Activated T-cell treated with anti-CD3 and anti-CD28 coated beads, Interleukin-2, amount 50 U/mL, for 24 hours (primary cell): ENCODE data around the gene LBHD2.
A peak's percentile ranks its signal among the peaks of the same experiment; 100 is the strongest.

Experiments
- DNase-seq: peaks from one replicate; pipeline ENCODE4 v3.0.0-alpha.2; 2020
- H3K27ac Mint-ChIP-seq: 2 replicates; pipeline ENCODE4 v1.8.0; 2020; ENCODE audit warnings: mild to moderate bottlenecking, mixed read lengths
- H3K27me3 Mint-ChIP-seq: 2 replicates; pipeline ENCODE4 v1.8.0; 2020; ENCODE audit warnings: mixed read lengths
- H3K36me3 Mint-ChIP-seq: 2 replicates; pipeline ENCODE4 v1.8.0; 2020; ENCODE audit warnings: low read depth, mixed read lengths
- H3K4me1 Mint-ChIP-seq: 2 replicates; pipeline ENCODE4 v1.8.0; 2020; ENCODE audit warnings: low read depth, mixed read lengths
- H3K4me3 Mint-ChIP-seq: 2 replicates; pipeline ENCODE4 v1.8.0; 2020; ENCODE audit warnings: mild to moderate bottlenecking, moderate library complexity, mixed read lengths
- H3K9me3 Mint-ChIP-seq: 2 replicates; pipeline ENCODE4 v1.8.0; 2020; ENCODE audit warnings: mixed read lengths

Gene LBHD2

GRCh38 chr14:103123634-103124500 is 39.9 kb downstream of the LBHD2 start:
- Mint-ChIP-seq H3K27ac (no peak overlapping the region), H3K4me3 (peak overlapping the region; percentile 18), H3K9me3 (no peaks in the 10 kb centered on the region), H3K36me3 (no peaks in the 10 kb centered on the region), H3K27me3 (peaks cover 44% of the 10 kb centered on the region), H3K4me1 (peaks cover 2% of the 10 kb centered on the region)
- DNase-seq = no peak

DNA sequence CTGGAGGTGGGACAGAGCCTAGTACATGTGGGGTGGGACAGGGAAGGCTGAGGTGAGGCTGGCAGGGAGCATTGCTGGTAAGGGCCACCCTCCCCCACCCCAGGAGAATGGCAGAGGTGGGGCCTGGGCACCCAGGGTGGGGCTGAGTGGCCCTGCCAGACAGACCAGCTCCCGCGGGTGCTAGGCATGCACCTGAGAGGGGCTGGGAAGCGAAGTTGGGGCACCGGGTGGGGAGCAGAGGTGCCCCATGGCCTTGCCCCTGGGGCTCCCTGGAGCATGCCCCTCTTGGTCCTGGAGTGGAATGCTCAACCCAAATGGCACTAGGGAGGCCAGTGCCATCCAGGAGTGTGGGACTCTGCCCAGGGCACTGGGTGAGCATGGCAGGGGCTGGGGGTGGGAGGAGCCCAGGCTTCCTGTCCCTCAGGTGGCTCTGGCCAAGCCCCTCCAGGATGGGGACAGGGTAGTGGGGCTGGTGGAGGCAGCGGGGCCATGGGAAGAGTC is 40.5 kb downstream of the LBHD2 start:
- Mint-ChIP-seq H3K27me3 (peaks cover 43% of the 10 kb centered on the region), H3K27ac (no peak overlapping the region), H3K4me3 (no peak overlapping the region), H3K9me3 (no peaks in the 10 kb centered on the region), H3K4me1 (peaks cover 2% of the 10 kb centered on the region), H3K36me3 (no peaks in the 10 kb centered on the region)
- DNase-seq = no peak

GRCh38 chr14:103125098-103126070 is 41.4 kb downstream of the LBHD2 start:
- Mint-ChIP-seq H3K27ac (no peak overlapping the region), H3K9me3 (no peaks in the 10 kb centered on the region), H3K36me3 (no peaks in the 10 kb centered on the region), H3K27me3 (peaks cover 34% of the 10 kb centered on the region), H3K4me3 (no peak overlapping the region), H3K4me1 (peaks cover 2% of the 10 kb centered on the region)
- DNase-seq = no peak

GRCh38 chr14:103126088-103126872 is 42.3 kb downstream of the LBHD2 start:
- Mint-ChIP-seq H3K27ac (no peak overlapping the region), H3K36me3 (no peaks in the 10 kb centered on the region), H3K4me1 (peaks cover 2% of the 10 kb centered on the region), H3K27me3 (peaks cover 33% of the 10 kb centered on the region), H3K4me3 (no peak overlapping the region), H3K9me3 (no peaks in the 10 kb centered on the region)
- DNase-seq = no peak

DNA sequence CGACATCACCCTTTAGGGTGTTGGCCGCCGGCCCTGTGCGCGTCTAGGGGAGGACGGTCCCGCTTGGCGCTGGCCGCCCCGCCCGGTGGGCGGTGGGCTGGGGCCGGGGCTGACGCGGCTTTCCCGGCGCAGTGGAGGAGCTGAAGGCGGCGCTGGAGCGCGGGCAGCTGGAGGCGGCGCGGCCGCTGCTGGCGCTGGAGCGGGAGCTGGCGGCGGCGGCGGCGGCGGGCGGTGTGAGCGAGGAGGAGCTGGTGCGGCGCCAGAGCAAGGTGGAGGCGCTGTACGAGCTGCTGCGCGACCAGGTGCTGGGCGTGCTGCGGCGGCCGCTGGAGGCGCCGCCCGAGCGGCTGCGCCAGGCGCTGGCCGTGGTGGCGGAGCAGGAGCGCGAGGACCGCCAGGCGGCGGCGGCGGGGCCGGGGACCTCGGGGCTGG is 42.9 kb downstream of the LBHD2 start:
- Mint-ChIP-seq H3K4me1 (peaks cover 2% of the 10 kb centered on the region), H3K9me3 (no peaks in the 10 kb centered on the region), H3K4me3 (no peak overlapping the region), H3K27me3 (peaks cover 29% of the 10 kb centered on the region), H3K36me3 (no peaks in the 10 kb centered on the region), H3K27ac (no peak overlapping the region)
- DNase-seq = no peak

DNA sequence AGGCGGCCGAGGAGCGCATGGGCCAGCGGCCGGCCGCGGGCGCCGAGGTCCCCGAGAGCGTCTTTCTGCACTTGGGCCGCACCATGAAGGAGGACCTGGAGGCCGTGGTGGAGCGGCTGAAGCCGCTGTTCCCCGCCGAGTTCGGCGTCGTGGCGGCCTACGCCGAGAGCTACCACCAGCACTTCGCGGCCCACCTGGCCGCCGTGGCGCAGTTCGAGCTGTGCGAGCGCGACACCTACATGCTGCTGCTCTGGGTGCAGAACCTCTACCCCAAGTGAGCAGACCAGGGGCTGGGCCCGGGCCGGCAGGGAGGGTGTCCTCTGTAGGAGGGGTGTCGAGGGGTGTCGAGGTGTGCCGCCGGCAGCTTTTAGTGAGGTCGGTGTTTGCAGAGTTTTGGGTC is 43.3 kb downstream of the LBHD2 start:
- H3K27ac Mint-ChIP-seq = no peak overlapping the region
- no peaks in the 10 kb centered on the region for H3K36me3 Mint-ChIP-seq
- no peaks in the 10 kb centered on the region for H3K4me1 Mint-ChIP-seq
- DNase-seq = no peak
- no peak overlapping the region for H3K4me3 Mint-ChIP-seq
- peaks cover 24% of the 10 kb centered on the region for H3K27me3 Mint-ChIP-seq
- no peaks in the 10 kb centered on the region for H3K9me3 Mint-ChIP-seq

DNA sequence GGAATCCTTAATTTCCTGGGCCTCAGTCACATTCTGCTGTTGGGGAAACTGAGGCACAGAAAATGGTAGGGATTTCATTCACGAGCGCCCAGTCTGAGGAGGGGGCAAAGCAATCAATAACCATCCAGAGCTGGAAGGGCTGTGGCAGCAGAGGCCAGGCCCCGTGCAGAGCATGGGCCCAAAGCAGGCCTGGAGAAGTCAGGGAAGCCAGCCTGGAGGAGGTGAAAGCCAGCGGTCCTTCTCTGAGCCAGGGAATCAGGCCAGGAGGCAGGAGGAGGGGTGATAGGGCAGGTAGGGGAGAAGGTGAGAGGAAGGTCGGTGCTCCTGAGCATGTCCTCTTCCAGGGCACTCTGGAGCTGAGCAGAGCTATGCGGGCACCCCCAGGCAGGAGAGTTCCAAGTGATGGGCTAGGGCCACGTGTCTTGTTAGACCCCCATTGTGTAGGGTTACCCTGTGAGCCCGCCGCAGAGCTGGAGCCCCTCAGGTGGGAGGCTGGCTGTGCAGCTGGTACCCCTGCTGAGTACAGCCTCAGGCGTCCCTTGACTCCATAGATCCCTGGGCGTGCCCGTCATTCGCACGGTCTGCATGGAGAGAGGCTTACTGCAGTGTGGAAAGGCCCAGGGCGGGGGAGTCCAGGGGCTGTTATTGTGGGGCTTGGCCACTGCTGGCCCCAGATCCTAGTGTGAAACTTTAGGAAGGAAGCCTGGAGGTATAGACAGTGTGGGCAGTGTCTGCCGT is 44.0 kb downstream of the LBHD2 start:
- Mint-ChIP-seq H3K4me1 (no peaks in the 10 kb centered on the region), H3K4me3 (no peak overlapping the region), H3K36me3 (no peaks in the 10 kb centered on the region), H3K9me3 (no peaks in the 10 kb centered on the region), H3K27ac (no peak overlapping the region), H3K27me3 (peaks cover 17% of the 10 kb centered on the region)
- DNase-seq = no peak

DNA sequence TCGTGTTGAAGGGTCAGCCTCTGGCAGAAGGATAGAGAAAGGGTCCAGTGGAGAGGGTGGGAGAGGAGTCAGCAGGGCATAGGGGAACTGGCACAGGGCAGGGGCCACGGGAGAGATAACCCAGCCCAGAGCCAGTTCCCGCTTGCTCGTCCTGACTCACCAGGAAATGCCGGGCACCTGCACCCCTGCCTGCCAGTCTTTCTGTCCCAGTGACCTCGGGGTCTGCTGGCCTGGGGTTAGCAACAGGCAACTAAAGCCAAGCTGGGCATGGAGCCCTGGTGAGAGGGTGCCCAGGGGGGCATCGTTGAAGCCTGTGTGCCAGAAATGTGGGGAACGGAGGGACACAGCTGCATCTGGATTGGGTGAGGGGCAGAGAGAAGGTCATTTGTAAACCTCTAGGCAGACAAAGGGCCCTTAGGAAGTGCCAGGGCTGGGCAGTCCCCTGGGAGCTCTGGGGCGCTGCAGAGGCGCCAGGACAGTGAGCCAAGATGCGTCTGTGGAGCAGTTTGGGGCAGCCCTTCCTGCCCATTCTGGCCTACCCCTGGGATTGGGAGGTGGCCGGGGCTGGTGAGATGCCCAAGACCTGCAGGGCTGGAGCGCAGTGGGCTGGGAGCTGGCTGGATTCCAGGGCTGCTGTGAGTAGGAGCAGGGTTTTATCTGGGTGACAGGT is 44.8 kb downstream of the LBHD2 start:
- Mint-ChIP-seq H3K27ac (no peak overlapping the region), H3K4me1 (no peaks in the 10 kb centered on the region), H3K36me3 (no peaks in the 10 kb centered on the region), H3K9me3 (no peaks in the 10 kb centered on the region), H3K4me3 (no peak overlapping the region), H3K27me3 (peaks cover 16% of the 10 kb centered on the region)
- no peak for DNase-seq

GRCh38 chr14:103129301-103130016 is 45.4 kb downstream of the LBHD2 start:
- Mint-ChIP-seq H3K9me3 (no peaks in the 10 kb centered on the region), H3K27ac (no peak overlapping the region), H3K27me3 (peaks cover 9% of the 10 kb centered on the region), H3K4me3 (no peak overlapping the region), H3K4me1 (no peaks in the 10 kb centered on the region), H3K36me3 (no peaks in the 10 kb centered on the region)
- no peak for DNase-seq

- Mint-ChIP-seq H3K4me3 (no peak overlapping the region), H3K4me1 (no peaks in the 10 kb centered on the region), H3K36me3 (no peaks in the 10 kb centered on the region), H3K27ac (no peak overlapping the region), H3K27me3 (peaks cover 6% of the 10 kb centered on the region), H3K9me3 (no peaks in the 10 kb centered on the region)
- no peak for DNase-seq
Observed at GRCh38 chr14:103130017-103130764, 46.2 kb downstream of the LBHD2 start.

- H3K27me3 Mint-ChIP-seq = peaks cover 4% of the 10 kb centered on the region
- no peak overlapping the region for H3K4me3 Mint-ChIP-seq
- H3K4me1 Mint-ChIP-seq = no peaks in the 10 kb centered on the region
- H3K27ac Mint-ChIP-seq = no peak overlapping the region
- no peaks in the 10 kb centered on the region for H3K9me3 Mint-ChIP-seq
- H3K36me3 Mint-ChIP-seq = no peaks in the 10 kb centered on the region
- no peak for DNase-seq
Observed at GRCh38 chr14:103130965-103131364, 47.0 kb downstream of the LBHD2 start.

- no peak overlapping the region for H3K4me3 Mint-ChIP-seq
- H3K36me3 Mint-ChIP-seq = no peaks in the 10 kb centered on the region
- H3K4me1 Mint-ChIP-seq = no peaks in the 10 kb centered on the region
- H3K9me3 Mint-ChIP-seq = no peaks in the 10 kb centered on the region
- peaks cover 4% of the 10 kb centered on the region for H3K27me3 Mint-ChIP-seq
- no peak for DNase-seq
- H3K27ac Mint-ChIP-seq = no peak overlapping the region
Observed at GRCh38 chr14:103131580-103131979, 47.6 kb downstream of the LBHD2 start.
